Calu3 (cell line): Measurements from ENCODE around the gene B4GALT1. TPM values are rescaled to one million over a fixed set of nuclear protein-coding genes. Genes with fewer than 3 reads are reported as not detected.

ENCODE experiments used
- BruUV-seq: library from RNA; stranded (reverse); fragments of 400-500 nt; replicated peaks from 2 replicates; lab custom pipeline; 2021; lab: Mats Ljungman, UMichigan
- CTCF ChIA-PET: fragments of 300-600 bp; sonication (Branson Sonifier 250); formaldehyde crosslinking; loops from one replicate; lab custom pipeline; 2022; ENCODE audit warnings: antibody characterized with exemption; lab: Charles Lee
- DNase-seq: peaks from one replicate; pipeline ENCODE4 v3.0.0; 2022
- H3K27ac Mint-ChIP-seq: one replicate; pipeline ENCODE4 v1.8.0; 2022; ENCODE audit warnings: mixed read lengths; ENCODE audit not compliant: unreplicated experiment
- H3K27me3 Mint-ChIP-seq: one replicate; pipeline ENCODE4 v1.8.0; 2022; ENCODE audit warnings: mixed read lengths; ENCODE audit not compliant: unreplicated experiment
- H3K36me3 Mint-ChIP-seq: one replicate; pipeline ENCODE4 v1.8.0; 2022; ENCODE audit warnings: mild to moderate bottlenecking, moderate library complexity, mixed read lengths; ENCODE audit not compliant: insufficient read depth, unreplicated experiment
- H3K4me1 Mint-ChIP-seq: one replicate; pipeline ENCODE4 v1.8.0; 2022; ENCODE audit warnings: mild to moderate bottlenecking, low read depth, mixed read lengths; ENCODE audit not compliant: unreplicated experiment
- H3K4me3 Mint-ChIP-seq: one replicate; pipeline ENCODE4 v1.8.0; 2022; ENCODE audit warnings: mild to moderate bottlenecking, low read depth, moderate library complexity, mixed read lengths; ENCODE audit not compliant: unreplicated experiment
- H3K9me3 Mint-ChIP-seq: one replicate; pipeline ENCODE4 v1.8.0; 2022; ENCODE audit warnings: low read depth, mixed read lengths; ENCODE audit not compliant: unreplicated experiment
- CTCF ChIP-seq: fragments of 200-600 bp; IDR thresholded peaks from one replicate; pipeline ENCODE4 v1.8.0; 2022; ENCODE audit warnings: antibody characterized with exemption; ENCODE audit not compliant: unreplicated experiment
- intact Hi-C: fragments of 100-400 bp; cut with micrococcal nuclease; formaldehyde crosslinking; loops from one replicate; pipeline ENCODE4 v1.10.0; 2022; ENCODE audit not compliant: unreplicated experiment
- total RNA-seq: library from RNA; stranded (reverse); gene quantifications from 2 replicates; pipeline ENCODE4 v1.2.3, GENCODE V29; 2022

B4GALT1 gene
- total RNA-seq, 1 experiment from 2014 or later, result 71.1 TPM

- Mint-ChIP-seq H3K4me1 (peaks cover 12% of the 10 kb centered on the region), H3K9me3 (no peaks in the 10 kb centered on the region), H3K4me3 (no peak overlapping the region), H3K36me3 (peaks cover 6% of the 10 kb centered on the region), H3K27me3 (no peaks in the 10 kb centered on the region), H3K27ac (no peak overlapping the region)
- no TSS peak for BruUV-seq
- TF ChIP-seq CTCF, result no peak
- intact Hi-C loops, result no loop called here
- DNase-seq, result no peak
- CTCF ChIA-PET, result no interaction called here
Observed at GRCh38 chr9:33106372-33106771, 60.8 kb downstream of the B4GALT1 start.

GRCh38 chr9:33105959-33106358 is 61.2 kb downstream of the B4GALT1 start:
- H3K27me3 Mint-ChIP-seq, result no peaks in the 10 kb centered on the region
- H3K9me3 Mint-ChIP-seq, result no peaks in the 10 kb centered on the region
- intact Hi-C loops, result no loop called here
- no peak overlapping the region for H3K27ac Mint-ChIP-seq
- H3K36me3 Mint-ChIP-seq, result peaks cover 9% of the 10 kb centered on the region
- no TSS peak for BruUV-seq
- CTCF ChIA-PET, result interaction anchor here (0.6 kb wide), 1 partner anchor 343 kb away, joined by 6 read pairs; no protein-coding TSS in a partner anchor
- no peak for TF ChIP-seq CTCF
- H3K4me1 Mint-ChIP-seq, result peaks cover 17% of the 10 kb centered on the region
- no peak overlapping the region for H3K4me3 Mint-ChIP-seq
- DNase-seq, result no peak

GRCh38 chr9:33105504-33105903 is 61.6 kb downstream of the B4GALT1 start:
- Mint-ChIP-seq H3K4me1 (peaks cover 18% of the 10 kb centered on the region), H3K9me3 (no peaks in the 10 kb centered on the region), H3K27ac (no peak overlapping the region), H3K36me3 (peaks cover 6% of the 10 kb centered on the region), H3K4me3 (no peak overlapping the region), H3K27me3 (no peaks in the 10 kb centered on the region)
- CTCF ChIA-PET, result interaction anchor here (0.6 kb wide), 1 partner anchor 344 kb away, joined by 6 read pairs; no protein-coding TSS in a partner anchor
- TF ChIP-seq CTCF, result no peak
- BruUV-seq, result no TSS peak
- no peak for DNase-seq
- intact Hi-C loops, result no loop called here

- DNase-seq, result no peak
- no peaks in the 10 kb centered on the region for H3K27me3 Mint-ChIP-seq
- no peak overlapping the region for H3K27ac Mint-ChIP-seq
- peaks cover 18% of the 10 kb centered on the region for H3K4me1 Mint-ChIP-seq
- CTCF ChIA-PET, result no interaction called here
- no peaks in the 10 kb centered on the region for H3K9me3 Mint-ChIP-seq
- BruUV-seq, result no TSS peak
- peaks cover 6% of the 10 kb centered on the region for H3K36me3 Mint-ChIP-seq
- TF ChIP-seq CTCF, result no peak
- intact Hi-C loops, result no loop called here
- H3K4me3 Mint-ChIP-seq, result no peak overlapping the region
Observed at GRCh38 chr9:33104401-33104800, 62.7 kb downstream of the B4GALT1 start.
